Large intestine (tissue), 3 donors: ENCODE measurements around the gene PTPRD. TPM values are rescaled to one million over a fixed set of nuclear protein-coding genes. Genes with fewer than 3 reads are reported as not detected.

Experiments
- DNase-seq, 2 donors: peaks; one replicate each; pipeline versions ENCODE4 v3.0.0 to v3.0.0-alpha.2; 2013
- H3K27ac ChIP-seq: one replicate; pipeline ENCODE4 v1.5.1; 2013; ENCODE audit warnings: low read length
- H3K27me3 ChIP-seq: 2 replicates; pipeline ENCODE4 v1.6.1; 2013; ENCODE audit warnings: low read length; ENCODE audit not compliant: control insufficient read depth, insufficient read depth
- H3K36me3 ChIP-seq: 2 replicates; pipeline ENCODE4 v1.6.1; 2013; ENCODE audit warnings: low read length; ENCODE audit not compliant: control insufficient read depth, insufficient read depth
- H3K4me1 ChIP-seq: one replicate; pipeline ENCODE4 v1.6.1; 2013; ENCODE audit warnings: low read length; ENCODE audit not compliant: control insufficient read depth, insufficient read depth
- H3K4me3 ChIP-seq: one replicate; pipeline ENCODE4 v1.5.1; 2013; ENCODE audit warnings: low read length
- H3K9me3 ChIP-seq: one replicate; pipeline ENCODE4 v1.6.1; 2013; ENCODE audit warnings: mild to moderate bottlenecking, low read depth, low read length, moderate library complexity; ENCODE audit not compliant: control insufficient read depth
- WGBS: methylation state at CpG from one replicate; pipeline ENCODE4 v1.1.5; 2013; ENCODE audit warnings: low lambda C conversion rate; ENCODE audit not compliant: insufficient coverage; 5-methylcytosine and 5-hydroxymethylcytosine counted together
- polyA plus RNA-seq: library from polyadenylated mRNA; unstranded; fragments of 120-200 nt; gene quantifications from one replicate; pipeline ENCODE4 v1.2.1, GENCODE V29; 2013

PTPRD gene
- polyA plus RNA-seq, 1 donor, result 12.0 TPM

DNA sequence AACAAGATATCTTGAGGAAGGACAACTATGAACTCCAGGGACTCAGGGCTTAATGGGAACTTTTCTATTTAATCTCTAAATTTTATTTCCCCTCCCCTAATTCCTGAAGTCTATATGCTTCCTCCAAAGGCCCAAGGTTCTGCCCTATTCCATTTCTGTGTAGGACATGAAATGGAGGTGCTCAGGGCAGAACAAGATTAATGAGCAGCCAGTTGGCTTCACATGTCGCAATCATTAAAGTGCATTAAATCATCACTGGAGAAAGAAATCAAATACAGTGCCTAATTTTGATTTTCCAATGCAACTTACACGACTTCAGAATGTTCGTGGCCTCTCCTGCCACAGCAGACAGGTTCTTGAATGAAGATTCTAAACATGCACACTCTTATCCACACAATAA is 862.1 kb downstream of the PTPRD start:
- DNase-seq, result no peak
- WGBS, result 75% methylated on average over 2 of the region's 3 CpGs
- no peaks in the 10 kb centered on the region for H3K4me1 ChIP-seq

GRCh38 chr9:9749591-9749990 is 863.2 kb downstream of the PTPRD start:
- H3K9me3 ChIP-seq, result no peaks in the 10 kb centered on the region
- no peak for DNase-seq
- no peak overlapping the region for H3K4me3 ChIP-seq
- H3K4me1 ChIP-seq, result no peaks in the 10 kb centered on the region
- H3K36me3 ChIP-seq, result no peaks in the 10 kb centered on the region
- no peak overlapping the region for H3K27ac ChIP-seq
- WGBS, result 100% methylated on average over 1 of the region's 1 CpG
- H3K27me3 ChIP-seq, result no peaks in the 10 kb centered on the region

More for the DNA sequence above, 862.1 kb downstream of the PTPRD start:
- Histone ChIP-seq H3K4me3 (no peak overlapping the region), H3K9me3 (no peaks in the 10 kb centered on the region), H3K36me3 (no peaks in the 10 kb centered on the region), H3K27ac (no peak overlapping the region), H3K27me3 (no peaks in the 10 kb centered on the region)

- DNase-seq, result no peak
- 83% methylated on average over 1 of the region's 4 CpGs for WGBS
- H3K36me3 ChIP-seq, result no peaks in the 10 kb centered on the region
- no peaks in the 10 kb centered on the region for H3K9me3 ChIP-seq
- H3K27me3 ChIP-seq, result no peaks in the 10 kb centered on the region
- no peaks in the 10 kb centered on the region for H3K4me1 ChIP-seq
- H3K4me3 ChIP-seq, result no peak overlapping the region
- no peak overlapping the region for H3K27ac ChIP-seq
These were observed 865.0 kb downstream of the PTPRD start for GRCh38 chr9:9747787-9748186.

GRCh38 chr9:9746826-9747225 is 866.0 kb downstream of the PTPRD start:
- 40% methylated on average over 1 of the region's 1 CpG for WGBS
- Histone ChIP-seq H3K4me3 (no peak overlapping the region), H3K9me3 (no peaks in the 10 kb centered on the region), H3K27me3 (no peaks in the 10 kb centered on the region), H3K27ac (no peak overlapping the region), H3K36me3 (no peaks in the 10 kb centered on the region), H3K4me1 (no peaks in the 10 kb centered on the region)
- DNase-seq, result no peak

DNA sequence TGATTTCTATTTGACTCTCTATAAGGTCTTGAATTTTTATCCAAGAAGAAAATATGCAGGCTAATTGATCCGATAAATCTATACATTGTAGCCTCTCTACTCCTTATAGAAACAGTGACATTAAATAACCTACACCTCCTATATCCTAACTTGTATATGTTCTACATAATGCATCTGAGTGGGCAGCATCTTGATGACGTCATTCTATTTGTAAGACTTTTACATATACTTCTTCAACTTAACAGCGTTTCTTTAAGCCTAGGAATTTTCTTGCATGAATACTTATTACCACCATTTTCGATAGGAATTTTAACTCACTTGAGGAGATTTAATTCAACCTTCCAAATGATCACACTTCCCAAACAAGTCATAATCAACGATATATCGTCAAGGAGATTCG is 869.0 kb downstream of the PTPRD start:
- H3K36me3 ChIP-seq, result no peaks in the 10 kb centered on the region
- no peak for DNase-seq
- no peaks in the 10 kb centered on the region for H3K4me1 ChIP-seq
- no peaks in the 10 kb centered on the region for H3K9me3 ChIP-seq
- no peaks in the 10 kb centered on the region for H3K27me3 ChIP-seq
- no peak overlapping the region for H3K27ac ChIP-seq
- 90% methylated on average over 5 of the region's 7 CpGs for WGBS
- H3K4me3 ChIP-seq, result no peak overlapping the region

- Histone ChIP-seq H3K27me3 (no peaks in the 10 kb centered on the region), H3K36me3 (no peaks in the 10 kb centered on the region), H3K27ac (no peak overlapping the region), H3K4me1 (no peaks in the 10 kb centered on the region), H3K9me3 (no peaks in the 10 kb centered on the region), H3K4me3 (no peak overlapping the region)
- WGBS, result 75% methylated on average over 1 of the region's 3 CpGs
- DNase-seq, result no peak
These were observed 882.6 kb downstream of the PTPRD start for GRCh38 chr9:9730174-9730573.

DNA sequence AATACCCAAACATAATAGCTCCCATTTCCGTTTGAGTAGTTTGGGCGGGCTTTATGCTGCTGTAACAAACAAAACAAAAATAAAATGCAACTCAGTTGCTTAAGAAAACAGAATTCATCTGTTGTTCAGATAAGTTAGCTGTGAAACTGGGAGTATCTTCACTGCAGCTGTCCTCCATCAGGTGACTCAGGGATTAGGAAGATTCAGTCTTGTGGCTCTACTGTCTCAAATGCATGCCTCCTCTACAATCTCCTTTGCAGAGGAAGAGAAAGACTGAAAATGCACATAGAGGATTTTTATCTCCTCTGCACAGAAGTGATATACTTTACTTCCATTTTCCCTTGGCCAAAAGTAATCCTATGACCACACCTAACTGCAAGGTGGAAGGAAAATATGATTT is 883.7 kb downstream of the PTPRD start:
- Histone ChIP-seq H3K4me1 (no peaks in the 10 kb centered on the region), H3K27ac (no peak overlapping the region), H3K36me3 (no peaks in the 10 kb centered on the region), H3K4me3 (no peak overlapping the region), H3K9me3 (no peaks in the 10 kb centered on the region), H3K27me3 (no peaks in the 10 kb centered on the region)
- WGBS, result no CpG with 5 or more reads among the region's 2 CpGs
- DNase-seq, result no peak

- WGBS, result no CpG with 5 or more reads among the region's 16 CpGs
- H3K4me3 ChIP-seq, result no peak overlapping the region
- H3K27me3 ChIP-seq, result no peaks in the 10 kb centered on the region
- H3K4me1 ChIP-seq, result no peaks in the 10 kb centered on the region
- H3K36me3 ChIP-seq, result no peaks in the 10 kb centered on the region
- H3K9me3 ChIP-seq, result peaks cover 7% of the 10 kb centered on the region
- no peak overlapping the region for H3K27ac ChIP-seq
- no peak for DNase-seq
These were observed 893.3 kb downstream of the PTPRD start for GRCh38 chr9:9719373-9720112.

- H3K27me3 ChIP-seq, result no peaks in the 10 kb centered on the region
- DNase-seq, result no peak
- peaks cover 7% of the 10 kb centered on the region for H3K9me3 ChIP-seq
- no peak overlapping the region for H3K4me3 ChIP-seq
- H3K36me3 ChIP-seq, result no peaks in the 10 kb centered on the region
- no peaks in the 10 kb centered on the region for H3K4me1 ChIP-seq
- no peak overlapping the region for H3K27ac ChIP-seq
- no CpG with 5 or more reads among the region's 3 CpGs for WGBS
These were observed 894.1 kb downstream of the PTPRD start for GRCh38 chr9:9718691-9719090.

- Histone ChIP-seq H3K4me3 (no peak overlapping the region), H3K9me3 (no peaks in the 10 kb centered on the region), H3K27me3 (no peaks in the 10 kb centered on the region), H3K4me1 (no peaks in the 10 kb centered on the region), H3K27ac (no peak overlapping the region), H3K36me3 (no peaks in the 10 kb centered on the region)
- 60% methylated on average over 2 of the region's 3 CpGs for WGBS
- DNase-seq, result no peak
These were observed 933.4 kb downstream of the PTPRD start for GRCh38 chr9:9679433-9679832.

- WGBS, result 83% methylated on average over 3 of the region's 3 CpGs
- no peak overlapping the region for H3K27ac ChIP-seq
- H3K27me3 ChIP-seq, result no peaks in the 10 kb centered on the region
- no peaks in the 10 kb centered on the region for H3K4me1 ChIP-seq
- H3K9me3 ChIP-seq, result no peaks in the 10 kb centered on the region
- no peak overlapping the region for H3K4me3 ChIP-seq
- no peaks in the 10 kb centered on the region for H3K36me3 ChIP-seq
- no peak for DNase-seq
These were observed 938.3 kb downstream of the PTPRD start for GRCh38 chr9:9674461-9674860.
